WERI-Rb-1 (cell line): ENCODE data around the gene GRAP2.

Source experiments
- DNase-seq: peaks from one replicate; pipeline ENCODE4 v3.0.0-alpha.2; 2020
- H3K27ac ChIP-seq: fragments of 250-450 bp; sonication (Bioruptor Pico); 2 replicates; pipeline ENCODE4 v1.5.1; 2020; ENCODE audit warnings: mild to moderate bottlenecking, moderate library complexity
- H3K27me3 ChIP-seq: fragments of 250-450 bp; sonication (Bioruptor Pico); 2 replicates; pipeline ENCODE4 v1.5.1; 2021; ENCODE audit warnings: mild to moderate bottlenecking, low read depth, moderate library complexity; ENCODE audit not compliant: insufficient read depth, severe bottlenecking
- H3K36me3 ChIP-seq: fragments of 250-450 bp; sonication (Bioruptor Pico); 2 replicates; pipeline ENCODE4 v1.5.1; 2020; ENCODE audit warnings: mild to moderate bottlenecking, moderate library complexity
- H3K4me3 ChIP-seq: 2 replicates; pipeline ENCODE4 v1.5.1; 2011; ENCODE audit warnings: low read depth, mild to moderate bottlenecking, control low read depth, low read length
- H3K9me3 ChIP-seq: fragments of 250-450 bp; sonication (Bioruptor Pico); 2 replicates; pipeline ENCODE4 v1.5.1; 2021; ENCODE audit warnings: mild to moderate bottlenecking, moderate library complexity; ENCODE audit not compliant: severe bottlenecking
- CTCF ChIP-seq: IDR thresholded peaks from 2 replicates; pipeline ENCODE4 v1.5.1; 2011; ENCODE audit warnings: low read depth, mild to moderate bottlenecking, control low read depth, inconsistent platforms, low read length

GRAP2 gene

DNA sequence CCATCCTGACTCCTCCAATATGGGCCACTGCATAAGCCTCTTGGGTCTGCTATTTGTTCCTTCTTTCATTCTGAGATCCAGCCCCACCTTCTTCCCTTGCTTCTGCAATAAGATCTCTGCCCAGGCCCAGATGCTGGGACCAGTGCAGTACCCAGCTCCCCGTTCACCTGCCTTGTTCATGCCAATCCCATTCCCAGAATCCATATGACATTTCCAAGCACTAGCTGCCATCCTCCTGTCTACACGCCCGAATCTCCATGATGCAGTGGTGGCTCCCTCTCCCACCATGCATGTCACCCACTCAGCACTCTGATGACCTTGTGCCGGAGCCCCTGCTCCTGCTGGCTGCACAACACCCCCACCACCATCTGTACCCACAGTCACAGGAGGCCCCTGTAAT is 82.5 kb downstream of the GRAP2 start:
- no peaks in the 10 kb centered on the region for H3K27me3 ChIP-seq
- no peak overlapping the region for H3K27ac ChIP-seq
- no peak for TF ChIP-seq CTCF
- no peaks in the 10 kb centered on the region for H3K36me3 ChIP-seq
- H3K9me3 ChIP-seq = no peaks in the 10 kb centered on the region
- no peak for DNase-seq
- no peak overlapping the region for H3K4me3 ChIP-seq

DNA sequence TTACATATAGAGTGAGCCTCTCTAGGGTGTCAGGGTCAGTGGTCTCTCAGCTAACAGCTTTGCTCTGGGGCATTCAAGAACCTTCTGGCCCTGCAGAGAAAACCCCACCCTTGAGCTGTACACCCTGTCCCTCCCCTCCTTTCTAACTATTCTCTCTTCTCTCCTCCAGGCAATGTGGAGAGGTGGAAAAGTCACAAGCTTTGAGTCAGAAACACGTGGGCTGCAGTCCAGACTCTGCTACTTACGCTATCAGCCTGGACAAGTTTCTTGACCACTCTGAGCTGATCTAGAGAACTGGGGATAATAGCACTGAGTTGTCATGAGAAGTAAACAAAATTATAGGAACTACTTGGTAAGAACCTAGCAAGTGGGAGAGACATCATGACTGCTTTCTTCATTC is 83.1 kb downstream of the GRAP2 start:
- no peak overlapping the region for H3K27ac ChIP-seq
- no peak for DNase-seq
- H3K9me3 ChIP-seq = no peaks in the 10 kb centered on the region
- H3K4me3 ChIP-seq = no peak overlapping the region
- no peak for TF ChIP-seq CTCF
- H3K36me3 ChIP-seq = no peaks in the 10 kb centered on the region
- H3K27me3 ChIP-seq = no peaks in the 10 kb centered on the region

- no peak for TF ChIP-seq CTCF
- H3K27me3 ChIP-seq = no peaks in the 10 kb centered on the region
- no peak for DNase-seq
- H3K9me3 ChIP-seq = no peaks in the 10 kb centered on the region
- no peak overlapping the region for H3K4me3 ChIP-seq
- no peaks in the 10 kb centered on the region for H3K36me3 ChIP-seq
- H3K27ac ChIP-seq = no peak overlapping the region
These were observed 83.9 kb downstream of the GRAP2 start for GRCh38 chr22:39984746-39985145.

- no peak for TF ChIP-seq CTCF
- Histone ChIP-seq H3K9me3 (no peaks in the 10 kb centered on the region), H3K27ac (no peak overlapping the region), H3K4me3 (no peak overlapping the region), H3K36me3 (no peaks in the 10 kb centered on the region), H3K27me3 (no peaks in the 10 kb centered on the region)
- DNase-seq = no peak
These were observed 84.6 kb downstream of the GRAP2 start for GRCh38 chr22:39985383-39986035.

- no peak for TF ChIP-seq CTCF
- no peaks in the 10 kb centered on the region for H3K9me3 ChIP-seq
These were observed 87.7 kb downstream of the GRAP2 start for GRCh38 chr22:39988386-39989114.

More at GRCh38 chr22:39988386-39989114, 87.7 kb downstream of the GRAP2 start:
- H3K27ac ChIP-seq = no peak overlapping the region
- no peak for DNase-seq
- no peaks in the 10 kb centered on the region for H3K27me3 ChIP-seq
- no peaks in the 10 kb centered on the region for H3K36me3 ChIP-seq
- no peak overlapping the region for H3K4me3 ChIP-seq
